ENCODE data around the gene SMTN. TPM values are rescaled to one million over a fixed set of nuclear protein-coding genes. Genes with fewer than 3 reads are reported as not detected.

SMTN gene
- total RNA-seq, 1 donor from 2014 or later = 21.1 TPM

DNA sequence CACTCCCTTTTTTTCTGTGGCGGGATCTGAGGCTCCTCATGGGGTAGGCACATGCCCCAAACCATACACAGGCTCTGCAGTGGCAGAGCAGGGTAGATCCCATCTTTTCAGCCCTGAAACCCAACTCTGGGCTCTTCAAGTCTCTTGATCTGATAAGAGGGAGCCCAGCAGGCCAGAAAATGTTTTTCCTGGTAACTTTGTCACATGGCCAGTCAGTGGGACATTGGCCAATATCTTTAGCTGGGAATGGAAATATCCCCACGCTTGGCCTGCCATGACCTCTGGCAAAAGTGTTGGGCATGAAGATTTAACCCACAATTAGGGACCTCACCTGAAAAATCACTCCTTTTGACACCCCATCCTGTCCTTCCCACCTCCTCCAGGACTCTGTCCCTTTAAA lies 49.8 kb downstream of the SMTN start:
- no peak for ATAC-seq

DNA sequence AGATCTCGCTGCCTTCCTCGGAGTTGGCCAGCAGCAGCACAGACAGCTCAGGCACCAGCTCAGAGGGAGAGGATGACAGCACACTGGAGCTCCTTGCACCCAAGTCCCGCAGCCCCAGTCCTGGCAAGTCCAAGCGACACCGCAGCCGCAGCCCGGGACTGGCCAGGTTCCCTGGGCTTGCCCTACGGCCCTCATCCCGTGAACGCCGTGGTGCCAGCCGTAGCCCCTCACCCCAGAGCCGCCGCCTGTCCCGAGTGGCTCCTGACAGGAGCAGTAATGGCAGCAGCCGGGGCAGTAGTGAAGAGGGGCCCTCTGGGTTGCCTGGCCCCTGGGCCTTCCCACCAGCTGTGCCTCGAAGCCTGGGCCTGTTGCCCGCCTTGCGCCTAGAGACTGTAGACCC lies 52.8 kb downstream of the SMTN start:
- ATAC-seq = no peak

DNA sequence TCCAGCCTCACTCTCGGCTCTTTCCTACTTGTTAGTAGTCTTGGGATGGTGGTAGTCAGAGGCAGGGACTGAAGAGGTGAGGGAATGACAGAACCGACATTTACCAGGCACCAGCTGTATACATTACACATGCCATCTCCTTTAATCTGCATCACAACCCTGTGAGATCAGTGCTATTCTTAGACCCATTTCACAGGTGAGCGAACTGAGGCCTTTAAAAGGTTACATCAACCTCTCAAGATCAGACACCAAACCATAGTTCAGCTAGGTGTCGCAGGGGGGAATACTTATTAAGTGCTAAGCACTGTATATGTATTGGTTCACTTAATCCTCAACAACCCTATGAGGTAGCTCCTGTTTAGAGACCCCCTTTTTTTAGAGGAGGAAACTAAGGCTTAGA lies 53.6 kb downstream of the SMTN start:
- no peak for ATAC-seq

- ATAC-seq = no peak
Measured at GRCh38 chr22:31135706-31136105, 54.6 kb downstream of the SMTN start.

GRCh38 chr22:31136155-31136554 lies 55.0 kb downstream of the SMTN start:
- no peak for ATAC-seq

DNA sequence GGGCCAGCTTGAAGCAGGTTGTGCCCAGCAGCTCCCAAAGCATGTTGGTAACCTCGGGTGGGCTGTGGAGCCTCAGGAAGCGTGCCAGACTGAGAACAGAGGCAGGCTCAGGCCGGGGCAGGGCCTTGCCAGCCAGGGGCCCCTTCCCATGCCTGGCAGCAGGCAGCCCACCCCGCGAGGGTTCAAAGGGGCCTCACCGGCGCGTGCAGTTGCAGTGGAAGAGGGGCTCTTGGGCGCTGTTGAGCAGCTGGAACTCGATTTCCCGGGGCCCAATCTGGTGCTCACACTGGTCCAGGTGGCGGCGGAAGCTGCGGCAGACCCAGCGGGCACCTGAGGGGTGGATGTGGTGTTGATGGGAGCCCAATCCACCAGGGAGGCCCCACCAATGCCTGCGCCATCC lies 55.6 kb downstream of the SMTN start:
- ATAC-seq = no peak

- ATAC-seq = no peak
Measured at GRCh38 chr22:31137721-31138120, 56.6 kb downstream of the SMTN start.

DNA sequence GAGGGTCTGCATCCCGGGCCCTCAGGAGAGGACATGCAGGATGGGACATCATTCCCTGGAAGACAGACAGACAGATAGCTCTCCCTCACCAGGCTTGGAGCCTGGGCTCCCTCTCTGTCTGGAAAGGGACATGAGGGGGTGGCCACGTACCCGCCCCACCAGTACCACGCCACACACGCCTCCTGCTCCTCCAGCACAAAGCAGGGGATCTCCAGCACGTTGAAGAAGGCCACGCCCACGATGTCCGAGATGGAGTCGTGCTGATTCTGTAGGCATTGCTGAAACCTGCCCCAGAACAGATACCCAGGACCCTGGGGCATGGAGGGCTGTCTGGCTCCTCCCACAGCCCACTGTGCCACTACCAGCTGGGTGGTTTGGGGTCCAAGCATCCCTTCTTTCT lies 57.0 kb downstream of the SMTN start:
- no peak for ATAC-seq

- ATAC-seq = no peak
Measured at GRCh38 chr22:31139066-31139465, 57.9 kb downstream of the SMTN start.

DNA sequence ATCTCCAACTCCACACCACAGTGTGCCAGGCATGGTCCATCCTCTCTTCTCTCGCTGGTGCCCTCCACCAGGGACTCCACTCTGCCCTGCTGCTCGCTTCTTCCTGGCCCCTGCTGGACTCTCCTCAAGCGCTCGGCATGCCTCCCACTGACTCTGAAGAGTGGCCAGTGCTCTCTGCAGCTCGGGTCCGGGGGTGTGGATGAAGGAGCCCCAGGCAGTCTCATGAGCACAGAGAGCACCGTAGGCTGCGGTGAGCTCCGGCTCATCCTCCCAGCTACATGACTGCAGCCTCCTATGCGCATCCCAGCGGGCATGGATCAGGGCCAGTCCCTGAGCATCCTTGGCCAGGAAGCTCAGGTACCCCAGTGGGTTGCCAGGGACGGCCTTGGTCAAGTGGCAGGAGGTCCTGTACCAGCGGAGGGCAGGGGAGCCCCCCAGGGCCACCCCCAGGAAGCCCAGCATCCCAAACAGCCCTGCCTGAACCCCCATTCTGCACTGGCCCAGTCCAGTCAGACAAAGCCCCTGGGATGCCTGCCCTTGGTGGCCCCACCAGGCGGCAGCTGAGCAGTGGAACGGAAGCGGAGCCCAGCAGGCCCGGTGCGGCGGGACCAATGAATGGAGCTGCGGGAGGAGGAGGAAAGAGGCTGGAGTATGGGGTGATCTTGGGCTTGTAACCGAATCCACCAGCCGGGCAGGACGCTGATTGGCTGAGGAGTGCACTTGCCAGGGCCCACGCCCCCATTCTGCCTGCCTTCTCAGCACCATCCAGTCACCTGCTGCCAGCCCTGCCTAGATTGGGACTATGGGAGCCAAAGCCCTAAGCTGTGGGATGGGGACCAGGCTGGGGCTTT lies 59.0 kb downstream of the SMTN start, which contains the start of gene PLA2G3:
Gene PLA2G3, minus strand, starts transcription at position 643 of the 851 bp plus-strand sequence. Its CDS starts 154 bp downstream, at position 489.
- peak; percentile 87 for ATAC-seq

GRCh38 chr22:31140746-31141145 lies 59.6 kb downstream of the SMTN start:
- peak; percentile 43 for ATAC-seq

DNA sequence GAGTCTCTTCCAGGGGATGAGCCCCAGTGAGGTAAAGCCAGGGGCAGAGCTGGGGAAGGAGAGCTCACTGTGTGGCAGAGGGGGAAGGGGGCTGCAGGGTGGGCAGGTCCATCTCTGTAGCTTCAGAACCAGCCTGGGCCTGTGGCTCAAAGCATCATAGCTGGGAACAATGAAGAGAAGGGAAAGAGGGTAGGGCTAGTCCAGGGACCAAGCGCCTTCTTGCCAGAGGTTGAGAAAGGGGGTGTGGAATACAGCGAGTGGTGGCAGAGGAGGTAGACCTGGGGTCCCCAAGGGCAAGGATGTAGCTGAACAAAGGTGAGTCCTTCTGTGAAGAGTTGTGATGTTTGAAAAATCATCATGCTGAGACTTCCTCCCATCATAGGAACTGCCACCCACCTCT lies 60.4 kb downstream of the SMTN start:
- no peak for ATAC-seq

DNA sequence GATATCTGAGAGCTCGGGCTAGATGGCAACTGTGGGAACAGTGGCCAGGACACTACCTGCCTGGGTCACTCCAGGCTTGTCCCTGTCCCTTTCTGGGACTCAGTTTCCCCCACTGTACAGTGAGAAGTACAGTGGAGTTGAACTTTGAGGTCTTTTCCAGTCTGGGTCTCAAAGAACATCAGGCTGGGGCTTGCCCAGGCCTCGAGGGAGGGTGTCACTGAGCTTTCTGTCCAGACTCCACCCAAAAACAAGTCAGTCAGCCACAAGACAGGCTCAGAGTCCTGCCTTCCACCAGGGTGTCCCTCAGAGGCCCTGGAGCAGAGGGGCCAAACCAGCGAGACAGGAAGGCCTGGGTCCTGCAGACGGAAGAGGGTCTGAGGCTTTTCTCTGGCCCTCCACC lies 61.2 kb downstream of the SMTN start:
- ATAC-seq = peak; percentile 53

DNA sequence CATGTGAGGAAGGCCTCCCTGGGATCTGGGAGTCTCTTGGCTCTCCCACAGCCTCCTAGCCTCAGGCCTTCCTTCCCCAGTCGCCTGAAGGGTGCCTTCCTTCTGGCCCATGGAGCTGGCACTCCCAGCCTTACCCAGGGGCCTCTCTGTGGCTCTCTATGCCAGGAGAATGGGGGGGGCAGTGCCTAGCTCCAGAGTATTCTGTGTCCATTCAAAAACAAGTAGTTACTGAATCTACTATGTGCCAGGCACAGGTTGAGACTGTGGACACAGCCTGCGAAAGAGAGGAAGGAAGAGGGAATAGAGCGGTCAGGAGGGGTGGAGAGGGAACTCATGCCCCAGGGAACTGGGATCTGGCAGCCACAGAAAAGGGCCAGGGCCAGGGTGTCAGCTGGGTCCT lies 61.9 kb downstream of the SMTN start:
- no peak for ATAC-seq

- no peak for ATAC-seq
Measured at GRCh38 chr22:31143537-31143936, 62.4 kb downstream of the SMTN start.

GRCh38 chr22:31144223-31144622 lies 63.1 kb downstream of the SMTN start:
- ATAC-seq = peak; percentile 40

DNA sequence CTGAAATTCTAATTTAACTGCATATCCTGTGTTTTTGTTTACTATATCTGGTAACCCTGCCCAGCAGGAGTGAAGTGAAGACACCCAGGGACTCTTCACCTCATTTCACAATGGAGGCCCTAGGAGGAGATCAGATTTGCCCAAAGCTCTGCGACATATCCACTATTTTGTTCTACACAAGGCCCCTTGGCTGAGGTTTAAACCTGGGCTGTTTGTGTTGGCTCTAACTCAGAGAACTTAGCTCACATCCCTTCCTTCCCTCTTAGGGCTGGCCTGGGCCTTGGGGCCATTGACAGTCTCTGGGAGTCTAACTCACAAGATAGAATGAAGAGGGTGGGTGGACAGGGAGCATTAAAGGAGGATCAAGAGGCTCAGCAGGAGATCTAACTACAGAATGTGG lies 67.4 kb downstream of the SMTN start:
- no peak for ATAC-seq

DNA sequence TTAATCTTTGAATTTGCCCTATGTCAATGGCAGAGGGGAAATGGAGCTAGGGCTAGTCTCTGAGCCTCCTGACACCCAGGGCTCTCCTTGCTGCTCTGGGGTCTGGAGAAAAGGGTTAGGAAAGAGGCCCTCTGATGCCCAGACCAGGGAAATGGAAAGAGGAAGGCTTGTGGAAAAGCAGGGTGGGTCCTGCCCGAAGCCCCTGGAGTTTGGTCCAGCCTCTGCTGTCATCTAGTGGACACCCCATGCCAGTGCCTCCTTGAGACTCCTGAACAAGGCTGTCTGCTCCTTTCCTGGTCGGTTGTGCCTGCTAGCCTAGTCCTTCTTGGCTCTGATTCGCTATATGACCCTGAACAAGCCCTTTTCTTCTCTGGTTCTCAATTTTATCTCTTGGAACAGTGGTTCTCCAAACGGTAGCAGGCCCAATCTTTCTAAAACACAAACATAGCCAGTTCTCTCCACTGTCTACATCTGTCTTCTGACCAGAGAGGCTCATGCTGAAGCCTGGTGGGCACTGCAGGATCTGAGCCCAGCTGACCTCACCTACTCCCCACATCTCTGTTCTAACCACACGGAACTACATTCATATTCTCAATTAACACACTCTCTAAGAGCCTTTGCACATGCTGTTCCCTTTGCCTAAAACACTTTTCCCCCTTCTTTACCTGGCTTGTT lies 68.0 kb downstream of the SMTN start:
- peak; percentile 77 for ATAC-seq

DNA sequence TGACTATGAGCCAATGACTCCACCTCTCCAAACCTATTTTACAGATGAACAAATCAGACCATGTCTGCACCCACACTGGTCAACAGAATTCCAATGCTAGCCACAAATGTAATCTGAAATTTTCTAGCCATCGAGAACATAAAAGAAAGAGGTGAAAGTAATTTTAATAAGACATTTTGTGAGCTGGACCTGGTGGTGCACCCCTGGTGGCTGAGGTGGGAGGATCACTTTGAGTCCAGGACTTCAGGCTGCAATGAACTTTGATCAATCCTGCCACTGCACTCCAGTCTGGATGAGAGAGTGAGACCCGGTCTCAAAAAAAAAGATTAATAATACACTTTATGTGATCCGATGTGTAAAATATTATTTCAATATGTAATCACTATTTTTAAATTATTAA lies 69.5 kb downstream of the SMTN start:
- no peak for ATAC-seq

DNA sequence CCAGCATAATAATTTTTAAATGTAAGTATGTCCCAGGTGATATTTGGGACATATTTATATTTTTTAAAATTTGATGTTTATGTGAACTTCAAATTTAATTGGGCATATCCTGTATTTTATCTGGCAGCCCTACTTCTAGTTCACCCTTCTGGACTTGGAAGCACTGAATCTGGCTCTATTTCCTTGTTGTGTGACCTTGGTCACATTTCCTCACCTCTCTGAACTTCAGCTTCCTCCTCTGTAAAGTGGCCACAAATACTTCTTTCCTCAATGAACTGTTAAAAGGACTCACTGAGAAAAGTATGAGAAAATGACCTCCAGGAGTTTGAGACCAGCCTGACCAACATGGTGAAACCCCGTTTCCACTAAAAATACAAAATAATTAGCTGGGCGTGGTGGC lies 70.8 kb downstream of the SMTN start:
- no peak for ATAC-seq

DNA sequence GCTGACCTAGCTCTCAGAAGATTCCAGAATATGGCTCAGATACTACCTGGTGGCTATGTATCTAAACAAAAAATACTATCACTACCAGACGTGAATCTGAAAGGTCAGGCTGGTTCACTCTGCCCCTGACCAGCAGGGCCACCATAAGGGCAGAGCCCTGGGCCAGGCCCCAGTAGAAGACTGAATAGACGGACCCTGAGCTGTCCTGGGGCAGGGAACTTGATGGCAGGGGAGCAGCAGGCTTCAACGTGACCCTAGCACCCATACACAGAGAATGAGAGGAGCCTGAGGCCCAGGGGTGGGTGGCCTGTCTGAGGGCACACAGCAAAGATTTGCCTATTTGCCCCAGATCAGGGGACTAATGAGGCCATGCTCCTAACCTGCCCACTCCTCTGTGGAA lies 72.2 kb downstream of the SMTN start:
- no peak for ATAC-seq
